ENCODE measurements around the gene C19orf12. TPM values are rescaled to one million over a fixed set of nuclear protein-coding genes. Genes with fewer than 3 reads are reported as not detected.

Gene C19orf12
- total RNA-seq, 1 experiment from 2014 or later = 10.0 TPM

- Histone ChIP-seq H3K9me2 (ENCODE audit: insufficient read depth) (no peaks in the 10 kb centered on the region), H3K9ac (ENCODE audit: low read length) (no peak overlapping the region), H3K9me3 (ENCODE audit: control insufficient read depth in 1 of 2, insufficient read depth in 1 of 2, low read depth in 1 of 2, low read length in 2 of 2) (no peaks in the 10 kb centered on the region), H3K79me2 (ENCODE audit: insufficient read depth, low read length) (0 out of 2 replicates have a peak, but pooled peaks cover 7% of the 10 kb centered on the region), H3K36me3 (ENCODE audit: control insufficient read depth in 1 of 2, insufficient read depth in 2 of 2, low read length in 2 of 2) (no peaks in the 10 kb centered on the region), H3K4me3 (replicated peaks in 1 of 2; ENCODE audit: low read depth in 1 of 2, low read length in 2 of 2) (no peak overlapping the region), H3K27ac (ENCODE audit: low read depth, low read length) (no peak overlapping the region), H4K20me1 (ENCODE audit: insufficient read depth) (no peaks in the 10 kb centered on the region), H2AFZ (ENCODE audit: low read depth, low read length, poor library complexity, severe bottlenecking) (no peak overlapping the region), H3K4me2 (ENCODE audit: low read length) (no peak overlapping the region), H3K4me1 (ENCODE audit: control insufficient read depth in 1 of 2, insufficient read depth in 2 of 2, low read length in 2 of 2) (no peaks in the 10 kb centered on the region), H3K27me3 (ENCODE audit: insufficient read depth, low read length) (no peaks in the 10 kb centered on the region)
- ChIA-PET RAD21 (ENCODE audit: low non-redundant PET in 1 of 2, low total read pairs in 2 of 2, uncharacterized antibody in 2 of 2, unreplicated experiment in 2 of 2) (no interaction called here), CTCF (no interaction called here), POLR2A (no interaction called here)
- no peak for TF ChIP-seq ZFX (IDR thresholded peaks at IDR 0.05)
- TF ChIP-seq SIN3A (IDR thresholded peaks at IDR 0.05; ENCODE audit: low read depth) = no peak
- TF ChIP-seq TCF7L2 (IDR thresholded peaks at IDR 0.05; ENCODE audit: borderline replicate concordance, extremely low read depth, insufficient read depth, insufficient read length) = no peak
- no peak for TF ChIP-seq CBX3 (IDR thresholded peaks at IDR 0.05; ENCODE audit: low read depth)
- no peak for TF ChIP-seq SRF (IDR thresholded peaks at IDR 0.05; ENCODE audit: low read depth)
- TF ChIP-seq CEBPB (IDR thresholded peaks at IDR 0.05; ENCODE audit: low read depth) = no peak
- TF ChIP-seq ZNF274 (IDR thresholded peaks at IDR 0.05; ENCODE audit: low read depth, low read length) = no peak
- intact Hi-C loops (cut with micrococcal nuclease) = no loop called here
- BruUV-seq (replicated peaks) = no TSS peak
- no peak for ATAC-seq
- DNase-seq (ENCODE audit: low read depth, low spot score) = no peak
Measured at GRCh38 chr19:29706635-29707034, 8.4 kb downstream of the C19orf12 start.

GRCh38 chr19:29705706-29706105, 9.4 kb downstream of the C19orf12 start:
- Histone ChIP-seq H3K4me2 (ENCODE audit: low read length) (no peak overlapping the region), H3K27ac (ENCODE audit: low read depth, low read length) (no peak overlapping the region), H3K4me3 (replicated peaks in 1 of 2; ENCODE audit: low read depth in 1 of 2, low read length in 2 of 2) (no peak overlapping the region), H3K79me2 (ENCODE audit: insufficient read depth, low read length) (0 out of 2 replicates have a peak, but pooled peaks cover 5% of the 10 kb centered on the region), H4K20me1 (ENCODE audit: insufficient read depth) (no peaks in the 10 kb centered on the region), H3K4me1 (ENCODE audit: control insufficient read depth in 1 of 2, insufficient read depth in 2 of 2, low read length in 2 of 2) (no peaks in the 10 kb centered on the region), H3K9me3 (ENCODE audit: control insufficient read depth in 1 of 2, insufficient read depth in 1 of 2, low read depth in 1 of 2, low read length in 2 of 2) (no peaks in the 10 kb centered on the region), H3K27me3 (ENCODE audit: insufficient read depth, low read length) (no peaks in the 10 kb centered on the region), H3K9me2 (ENCODE audit: insufficient read depth) (no peaks in the 10 kb centered on the region), H3K9ac (ENCODE audit: low read length) (no peak overlapping the region), H3K36me3 (ENCODE audit: control insufficient read depth in 1 of 2, insufficient read depth in 2 of 2, low read length in 2 of 2) (no peaks in the 10 kb centered on the region), H2AFZ (ENCODE audit: low read depth, low read length, poor library complexity, severe bottlenecking) (no peak overlapping the region)
- BruUV-seq (replicated peaks) = no TSS peak
- intact Hi-C loops (cut with micrococcal nuclease) = no loop called here
- TF ChIP-seq ZNF274 (IDR thresholded peaks at IDR 0.05; ENCODE audit: low read depth, low read length) (no peak), SIN3A (IDR thresholded peaks at IDR 0.05; ENCODE audit: low read depth) (no peak), ATF3 (IDR thresholded peaks at IDR 0.05) (no peak), JUND (IDR thresholded peaks at IDR 0.05) (no peak), EZH2 (IDR thresholded peaks at IDR 0.05) (no peak), SRF (IDR thresholded peaks at IDR 0.05; ENCODE audit: low read depth) (no peak), SP1 (IDR thresholded peaks at IDR 0.05; ENCODE audit: low read depth) (no peak), ZBTB33 (IDR thresholded peaks at IDR 0.05; ENCODE audit: extremely low read depth, insufficient replicate concordance, low read length) (no peak), EGR1 (IDR thresholded peaks at IDR 0.05; ENCODE audit: low read depth) (no peak), FOSL1 (IDR thresholded peaks at IDR 0.05; ENCODE audit: low read depth) (no peak), YY1 (IDR thresholded peaks at IDR 0.05; ENCODE audit: extremely low read depth, insufficient replicate concordance, low read depth, low read length) (no peak), POLR2AphosphoS5 (IDR thresholded peaks at IDR 0.05; ENCODE audit: low read depth, low read length) (no peak)
- POLR2A ChIA-PET = no interaction called here
- DNase-seq (ENCODE audit: low read depth, low spot score) (no peak), ATAC-seq (no peak)
- CTCF ChIA-PET = no interaction called here
- RAD21 ChIA-PET (ENCODE audit: low non-redundant PET in 1 of 2, low total read pairs in 2 of 2, uncharacterized antibody in 2 of 2, unreplicated experiment in 2 of 2) = no interaction called here

Measured in HCT116 (cell line).